ENCODE results near the gene UNK.

DNA sequence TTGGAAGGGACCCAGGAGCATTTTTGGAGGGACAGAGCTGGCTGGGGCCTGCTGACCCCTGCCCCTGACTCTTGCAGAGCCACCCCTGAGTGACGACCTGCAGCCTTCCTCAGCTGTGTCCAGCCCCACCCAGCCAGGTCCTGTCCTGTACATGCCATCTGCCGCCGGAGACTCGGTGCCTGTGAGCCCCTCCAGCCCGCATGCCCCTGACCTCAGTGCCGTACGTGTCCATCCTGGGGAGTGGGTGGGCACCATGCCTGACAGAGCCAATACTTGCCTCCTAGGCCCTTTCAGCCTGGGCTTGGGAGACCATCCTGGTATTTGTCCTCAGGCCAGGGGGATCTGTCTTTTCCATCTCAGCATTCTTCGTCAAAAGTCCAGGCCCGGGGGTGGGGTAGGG lies 32.1 kb downstream of the UNK start:
- TF ChIP-seq, protein P1, sequence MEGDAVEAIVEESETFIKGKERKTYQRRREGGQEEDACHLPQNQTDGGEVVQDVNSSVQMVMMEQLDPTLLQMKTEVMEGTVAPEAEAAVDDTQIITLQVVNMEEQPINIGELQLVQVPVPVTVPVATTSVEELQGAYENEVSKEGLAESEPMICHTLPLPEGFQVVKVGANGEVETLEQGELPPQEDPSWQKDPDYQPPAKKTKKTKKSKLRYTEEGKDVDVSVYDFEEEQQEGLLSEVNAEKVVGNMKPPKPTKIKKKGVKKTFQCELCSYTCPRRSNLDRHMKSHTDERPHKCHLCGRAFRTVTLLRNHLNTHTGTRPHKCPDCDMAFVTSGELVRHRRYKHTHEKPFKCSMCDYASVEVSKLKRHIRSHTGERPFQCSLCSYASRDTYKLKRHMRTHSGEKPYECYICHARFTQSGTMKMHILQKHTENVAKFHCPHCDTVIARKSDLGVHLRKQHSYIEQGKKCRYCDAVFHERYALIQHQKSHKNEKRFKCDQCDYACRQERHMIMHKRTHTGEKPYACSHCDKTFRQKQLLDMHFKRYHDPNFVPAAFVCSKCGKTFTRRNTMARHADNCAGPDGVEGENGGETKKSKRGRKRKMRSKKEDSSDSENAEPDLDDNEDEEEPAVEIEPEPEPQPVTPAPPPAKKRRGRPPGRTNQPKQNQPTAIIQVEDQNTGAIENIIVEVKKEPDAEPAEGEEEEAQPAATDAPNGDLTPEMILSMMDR (IDR thresholded peaks at IDR 0.05), result no peak
- no peak for TF ChIP-seq POLR2A (IDR thresholded peaks at IDR 0.05)
- no peak for TF ChIP-seq EP300 (IDR thresholded peaks at IDR 0.05)

All from tibial nerve (tissue), 4 donors.